ENCODE measurements around the gene PCDHGC4.
A peak's percentile ranks its signal among the peaks of the same experiment; 100 is the strongest.

The PCDHGC4 gene

DNA sequence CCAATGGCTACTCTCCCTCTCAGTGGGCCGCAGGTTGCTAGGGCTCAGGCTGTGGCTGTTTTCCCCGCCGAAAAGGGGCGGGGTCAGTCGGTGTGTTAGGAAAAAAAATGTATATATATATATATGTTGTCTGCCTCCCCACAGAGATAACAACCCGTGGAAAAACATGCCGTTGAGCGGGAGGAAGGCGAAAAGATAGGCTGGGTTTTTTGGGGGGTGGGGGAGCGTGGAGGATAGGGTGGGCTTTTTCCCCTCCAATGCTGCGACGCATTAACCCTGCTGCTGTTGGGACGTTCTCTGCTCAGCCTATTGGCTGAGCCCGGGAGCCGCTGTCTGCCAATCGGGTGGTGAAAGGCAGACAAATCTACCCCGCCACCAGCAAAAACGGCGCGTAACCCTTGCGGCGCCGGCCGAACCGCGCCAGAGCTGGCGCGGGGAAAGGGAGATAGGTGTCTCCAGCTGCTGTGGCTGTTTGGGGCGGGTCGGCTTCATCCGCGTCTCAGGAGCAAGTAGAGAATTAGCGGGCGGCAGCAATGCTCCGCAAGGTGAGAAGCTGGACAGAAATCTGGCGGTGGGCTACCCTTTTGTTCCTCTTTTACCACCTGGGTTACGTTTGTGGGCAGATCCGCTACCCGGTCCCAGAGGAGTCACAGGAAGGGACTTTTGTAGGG, at the start of gene PCDHGC4:
Gene PCDHGC4 (plus strand): TSS at position 390 of the 671 bp plus-strand sequence. CDS start 144 bp downstream, at position 534.
- DNase-seq: peak; percentile 67

DNA sequence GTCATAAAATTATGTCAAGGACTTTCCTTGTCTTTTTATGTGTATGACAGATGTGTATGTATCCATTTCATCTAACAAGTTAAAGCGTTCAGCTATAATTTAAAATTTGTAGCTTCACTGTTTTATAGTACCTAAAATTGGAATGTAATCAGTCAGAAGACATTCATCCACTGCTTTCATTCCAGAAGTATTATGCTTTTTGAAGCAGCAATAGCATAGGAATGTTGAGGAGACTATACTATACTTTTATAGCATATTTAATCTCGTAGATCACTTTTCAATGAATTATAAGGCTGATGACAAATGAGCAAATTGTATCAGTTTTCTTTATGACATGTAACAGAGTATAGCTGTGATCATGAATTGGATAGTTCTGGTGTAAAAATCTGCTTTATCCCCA, 47.6 kb upstream of the PCDHGC4 start:
- DNase-seq: no peak

DNA sequence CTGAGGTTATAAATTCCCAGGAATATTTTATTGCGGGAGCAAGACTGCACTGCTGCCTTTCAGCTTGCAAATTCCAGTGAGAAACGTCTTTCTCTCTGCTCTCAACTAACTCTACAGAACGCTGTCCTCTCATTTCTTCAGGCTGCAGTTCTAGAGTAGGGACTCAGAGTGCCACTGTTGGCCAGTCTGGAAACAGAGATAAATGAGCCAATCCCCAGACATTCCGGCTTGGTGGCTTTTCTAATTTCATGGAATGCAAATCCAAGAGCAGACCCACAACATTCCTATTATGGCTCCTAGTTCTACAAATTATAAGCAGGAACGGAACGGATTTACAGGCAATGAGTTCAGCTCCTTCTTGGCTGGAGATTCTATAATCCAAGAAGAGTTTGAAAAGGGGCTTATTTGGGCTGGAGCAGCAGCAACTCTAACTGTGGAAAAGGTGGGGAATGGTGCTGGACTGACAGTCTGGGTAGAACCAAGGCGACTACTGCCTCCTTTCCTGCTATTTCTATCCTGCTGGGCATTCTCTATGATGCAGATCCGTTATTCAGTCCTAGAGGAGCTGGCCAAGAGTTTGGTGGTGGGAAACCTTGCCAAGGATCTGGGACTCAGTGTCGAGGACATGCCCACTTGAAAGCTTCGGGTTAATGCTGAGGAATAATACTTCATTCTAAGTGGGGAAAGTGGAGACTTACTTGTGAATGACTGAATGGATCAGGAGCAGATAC, 45.3 kb upstream of the PCDHGC4 start:
- DNase-seq: no peak

DNA sequence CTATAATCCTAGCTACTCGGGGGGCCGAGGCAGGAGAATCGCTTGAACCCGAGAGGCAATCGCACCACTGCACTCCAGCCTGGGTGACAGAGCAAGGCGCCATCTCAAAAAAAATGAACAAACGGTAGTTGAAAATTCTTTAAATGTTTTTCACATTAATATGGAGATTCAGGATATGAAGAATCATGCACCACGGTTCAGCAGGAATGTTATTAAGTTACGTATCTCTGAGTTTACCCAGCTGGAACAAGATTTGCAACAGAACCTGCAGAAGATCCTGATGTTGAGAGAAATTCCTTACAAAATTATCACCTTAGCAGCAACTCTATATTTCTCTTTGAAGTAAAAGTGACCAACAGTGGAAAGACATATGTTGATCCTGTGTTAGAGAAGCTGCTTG, 44.5 kb upstream of the PCDHGC4 start:
- no peak for DNase-seq

DNA sequence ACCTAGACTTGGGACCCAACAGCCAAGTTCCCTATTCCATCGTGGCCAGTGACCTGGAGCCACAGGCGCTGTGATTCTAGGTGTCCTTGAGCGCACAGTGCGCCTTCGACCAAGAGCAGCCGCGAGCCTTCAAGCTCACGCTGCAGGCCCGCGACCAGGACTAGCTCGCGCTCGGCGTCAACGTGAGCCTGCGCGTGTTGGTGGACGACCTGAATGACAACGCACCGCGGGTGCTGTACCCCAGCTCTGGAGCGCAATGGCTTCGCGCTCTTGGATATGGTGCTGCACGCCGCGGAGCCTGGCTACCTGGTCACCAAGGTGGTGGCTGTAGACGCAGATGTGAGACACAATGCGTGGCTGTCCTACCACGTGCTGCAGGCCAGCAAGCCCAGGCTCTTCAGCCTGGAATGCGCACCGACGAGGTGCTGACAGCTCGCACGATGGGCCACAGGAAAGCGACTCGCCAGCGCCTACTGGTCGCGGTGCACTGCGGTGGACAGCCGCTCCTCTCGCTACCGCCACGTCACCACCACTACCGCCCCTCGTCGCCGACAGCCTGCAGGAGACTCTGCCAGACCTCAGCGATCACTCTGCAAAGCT, 43.2 kb upstream of the PCDHGC4 start:
- DNase-seq: no peak

DNA sequence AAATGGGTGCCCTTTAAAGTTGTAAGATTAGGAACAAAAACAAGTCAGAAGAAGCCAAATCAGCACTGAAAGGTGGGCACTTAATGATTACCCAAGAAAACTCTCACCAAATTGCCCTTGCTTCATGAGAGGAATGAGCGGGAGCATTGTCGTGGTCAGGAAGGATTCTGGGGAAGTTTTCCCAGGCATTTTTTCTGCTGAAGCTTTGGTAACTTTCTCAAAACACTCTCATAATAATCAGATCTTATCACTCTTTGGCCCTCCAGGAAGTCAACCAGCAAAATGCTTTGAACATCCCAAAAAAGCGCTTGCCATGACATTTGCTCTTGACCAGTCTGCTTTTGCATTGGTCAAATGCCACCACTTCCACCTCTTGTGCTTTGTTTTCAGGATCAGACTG, 19.5 kb upstream of the PCDHGC4 start:
- no peak for DNase-seq

DNA sequence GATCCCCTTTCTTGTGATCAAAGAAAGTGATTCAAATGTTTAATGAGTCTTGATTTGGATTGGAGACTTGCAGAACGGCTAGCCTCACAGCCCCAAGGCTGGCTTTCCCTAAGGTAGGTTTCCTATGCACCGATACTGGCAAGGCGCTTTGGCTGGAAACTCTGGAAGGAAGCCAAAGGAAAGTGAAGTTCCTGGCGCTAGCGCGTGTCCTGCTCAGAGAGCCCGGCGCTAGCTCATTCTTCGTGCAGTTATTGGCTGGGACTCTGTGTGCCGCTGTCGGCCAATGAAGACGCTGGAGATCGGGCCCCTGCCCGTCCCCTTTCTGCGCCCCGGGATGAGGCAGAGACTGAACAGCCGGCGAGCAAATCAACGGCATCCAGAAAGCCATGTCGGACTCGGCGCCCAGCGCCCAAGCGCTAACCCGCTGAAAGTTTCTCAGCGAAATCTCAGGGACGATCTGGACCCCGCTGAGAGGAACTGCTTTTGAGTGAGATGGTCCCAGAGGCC, 9.2 kb upstream of the PCDHGC4 start, which contains the start of gene PCDHGC3:
Gene PCDHGC3 (plus strand): TSS at position 342 of the 507 bp plus-strand sequence. CDS start 151 bp downstream, at position 493.
- peak; percentile 65 for DNase-seq

DNA sequence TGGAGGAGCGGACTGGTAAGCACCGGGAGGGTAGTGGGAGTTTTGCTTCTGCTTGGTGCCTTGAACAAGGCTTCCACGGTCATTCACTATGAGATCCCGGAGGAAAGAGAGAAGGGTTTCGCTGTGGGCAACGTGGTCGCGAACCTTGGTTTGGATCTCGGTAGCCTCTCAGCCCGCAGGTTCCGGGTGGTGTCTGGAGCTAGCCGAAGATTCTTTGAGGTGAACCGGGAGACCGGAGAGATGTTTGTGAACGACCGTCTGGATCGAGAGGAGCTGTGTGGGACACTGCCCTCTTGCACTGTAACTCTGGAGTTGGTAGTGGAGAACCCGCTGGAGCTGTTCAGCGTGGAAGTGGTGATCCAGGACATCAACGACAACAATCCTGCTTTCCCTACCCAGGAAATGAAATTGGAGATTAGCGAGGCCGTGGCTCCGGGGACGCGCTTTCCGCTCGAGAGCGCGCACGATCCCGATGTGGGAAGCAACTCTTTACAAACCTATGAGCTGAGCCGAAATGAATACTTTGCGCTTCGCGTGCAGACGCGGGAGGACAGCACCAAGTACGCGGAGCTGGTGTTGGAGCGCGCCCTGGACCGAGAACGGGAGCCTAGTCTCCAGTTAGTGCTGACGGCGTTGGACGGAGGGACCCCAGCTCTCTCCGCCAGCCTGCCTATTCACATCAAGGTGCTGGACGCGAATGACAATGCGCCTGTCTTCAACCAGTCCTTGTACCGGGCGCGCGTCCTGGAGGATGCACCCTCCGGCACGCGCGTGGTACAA, 8.5 kb upstream of the PCDHGC4 start:
- DNase-seq: no peak

DNA sequence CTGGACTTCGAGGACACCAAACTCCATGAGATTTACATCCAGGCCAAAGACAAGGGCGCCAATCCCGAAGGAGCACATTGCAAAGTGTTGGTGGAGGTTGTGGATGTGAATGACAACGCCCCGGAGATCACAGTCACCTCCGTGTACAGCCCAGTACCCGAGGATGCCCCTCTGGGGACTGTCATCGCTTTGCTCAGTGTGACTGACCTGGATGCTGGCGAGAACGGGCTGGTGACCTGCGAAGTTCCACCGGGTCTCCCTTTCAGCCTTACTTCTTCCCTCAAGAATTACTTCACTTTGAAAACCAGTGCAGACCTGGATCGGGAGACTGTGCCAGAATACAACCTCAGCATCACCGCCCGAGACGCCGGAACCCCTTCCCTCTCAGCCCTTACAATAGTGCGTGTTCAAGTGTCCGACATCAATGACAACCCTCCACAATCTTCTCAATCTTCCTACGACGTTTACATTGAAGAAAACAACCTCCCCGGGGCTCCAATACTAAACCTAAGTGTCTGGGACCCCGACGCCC, 7.7 kb upstream of the PCDHGC4 start:
- DNase-seq: no peak

DNA sequence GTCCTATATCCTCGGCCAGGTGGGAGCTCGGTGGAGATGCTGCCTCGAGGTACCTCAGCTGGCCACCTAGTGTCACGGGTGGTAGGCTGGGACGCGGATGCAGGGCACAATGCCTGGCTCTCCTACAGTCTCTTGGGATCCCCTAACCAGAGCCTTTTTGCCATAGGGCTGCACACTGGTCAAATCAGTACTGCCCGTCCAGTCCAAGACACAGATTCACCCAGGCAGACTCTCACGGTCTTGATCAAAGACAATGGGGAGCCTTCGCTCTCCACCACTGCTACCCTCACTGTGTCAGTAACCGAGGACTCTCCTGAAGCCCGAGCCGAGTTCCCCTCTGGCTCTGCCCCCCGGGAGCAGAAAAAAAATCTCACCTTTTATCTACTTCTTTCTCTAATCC, 7.0 kb upstream of the PCDHGC4 start:
- no peak for DNase-seq

DNA sequence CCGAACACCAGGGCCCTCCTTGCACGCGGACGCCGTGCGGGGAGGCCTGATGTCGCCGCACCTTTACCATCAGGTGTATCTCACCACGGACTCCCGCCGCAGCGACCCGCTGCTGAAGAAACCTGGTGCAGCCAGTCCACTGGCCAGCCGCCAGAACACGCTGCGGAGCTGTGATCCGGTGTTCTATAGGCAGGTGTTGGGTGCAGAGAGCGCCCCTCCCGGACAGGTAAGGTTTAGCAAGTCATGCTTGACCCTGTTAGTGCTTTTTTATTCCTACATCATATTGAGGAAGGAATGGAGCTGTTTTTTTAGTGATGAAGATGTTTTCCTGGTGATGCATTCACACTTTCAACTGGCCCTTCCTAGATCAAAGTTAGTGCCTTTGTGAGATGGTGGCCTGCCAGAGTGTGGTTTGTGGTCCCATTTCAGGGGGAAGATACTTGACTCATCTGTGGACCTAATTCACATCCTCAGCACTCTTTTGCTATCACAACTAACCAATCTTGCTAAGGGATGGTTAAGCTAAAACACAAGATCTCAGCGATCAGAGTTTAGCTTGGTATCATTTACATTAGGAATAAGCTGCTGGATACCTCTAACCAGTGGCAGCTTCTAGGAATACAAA, 6.4 kb upstream of the PCDHGC4 start:
- no peak for DNase-seq

DNA sequence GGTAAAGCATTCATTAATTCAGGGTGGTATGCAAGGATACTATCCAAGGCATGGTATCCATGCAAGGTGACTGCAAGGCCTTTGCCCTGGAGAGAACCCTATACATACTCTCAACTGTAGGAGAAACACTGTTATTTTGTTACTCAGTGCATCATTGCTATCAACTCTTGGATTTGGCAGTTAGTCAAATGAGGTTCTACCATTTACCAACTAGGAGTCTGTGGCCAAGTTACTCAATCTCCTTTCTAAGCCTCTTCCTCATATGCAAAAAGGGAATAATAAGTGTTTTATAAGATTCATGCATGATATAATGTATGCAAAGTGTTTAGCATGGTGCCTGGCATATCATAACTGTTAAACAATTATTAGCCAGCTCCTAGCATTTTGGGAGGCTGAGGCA, 5.1 kb upstream of the PCDHGC4 start:
- DNase-seq: no peak

DNA sequence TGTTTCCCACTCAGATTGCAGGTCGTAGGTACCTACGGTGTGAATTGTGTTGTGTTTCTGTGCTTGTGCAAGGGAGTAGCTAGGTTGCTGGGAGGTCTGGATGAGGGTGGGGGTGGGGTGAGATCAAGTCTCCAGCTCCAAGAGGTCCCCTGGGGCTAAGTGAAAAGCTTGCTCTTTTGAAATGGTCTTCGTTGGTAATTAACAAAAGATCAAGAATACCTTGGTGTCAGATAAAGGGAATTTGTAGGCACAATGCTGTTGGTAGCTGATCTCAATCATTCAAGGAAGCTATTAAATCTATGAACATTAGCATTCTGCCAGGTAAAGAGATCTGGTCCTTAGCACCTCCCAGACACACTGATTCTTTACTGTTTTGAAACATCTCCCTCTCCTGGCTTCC, 928 bp upstream of the PCDHGC4 start:
- DNase-seq: peak; percentile 25

DNA sequence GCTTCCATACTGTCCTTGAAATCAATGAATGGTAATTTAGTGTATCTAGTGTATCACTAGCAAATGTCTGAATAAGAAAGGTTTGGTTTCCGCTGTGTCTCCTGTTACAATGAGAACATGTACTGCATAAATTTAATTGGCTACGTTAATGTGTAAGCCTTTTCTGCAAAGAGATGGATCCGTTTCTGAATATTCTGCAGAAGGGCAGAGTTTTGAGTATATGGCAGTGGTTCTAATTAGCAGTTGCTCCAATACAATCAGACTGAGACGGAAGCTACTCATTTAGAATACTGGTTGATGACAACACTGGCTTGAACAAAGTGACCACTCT, 555 bp upstream of the PCDHGC4 start:
- no peak for DNase-seq

DNA sequence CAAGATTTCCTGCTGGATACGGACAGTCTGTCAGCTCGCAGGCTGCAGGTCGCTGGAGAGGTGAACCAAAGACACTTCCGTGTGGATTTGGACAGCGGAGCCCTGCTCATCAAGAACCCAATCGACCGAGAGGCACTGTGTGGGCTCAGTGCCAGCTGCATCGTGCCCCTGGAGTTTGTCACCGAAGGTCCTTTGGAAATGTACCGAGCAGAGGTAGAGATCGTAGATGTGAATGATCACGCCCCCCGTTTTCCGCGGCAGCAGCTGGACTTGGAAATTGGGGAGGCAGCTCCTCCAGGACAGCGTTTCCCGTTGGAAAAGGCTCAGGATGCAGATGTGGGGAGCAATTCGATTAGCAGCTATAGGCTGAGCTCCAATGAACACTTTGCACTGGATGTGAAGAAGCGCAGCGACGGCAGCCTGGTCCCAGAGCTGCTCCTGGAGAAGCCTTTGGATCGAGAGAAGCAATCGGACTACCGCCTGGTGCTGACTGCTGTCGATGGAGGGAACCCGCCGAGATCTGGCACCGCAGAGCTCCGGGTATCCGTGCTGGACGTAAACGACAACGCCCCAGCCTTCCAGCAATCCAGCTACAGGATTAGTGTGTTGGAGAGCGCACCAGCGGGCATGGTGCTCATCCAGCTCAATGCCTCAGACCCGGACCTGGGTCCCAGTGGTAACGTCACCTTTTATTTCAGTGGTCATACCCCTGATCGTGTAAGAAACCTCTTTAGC, 658 bp downstream of the PCDHGC4 start:
- no peak for DNase-seq

DNA sequence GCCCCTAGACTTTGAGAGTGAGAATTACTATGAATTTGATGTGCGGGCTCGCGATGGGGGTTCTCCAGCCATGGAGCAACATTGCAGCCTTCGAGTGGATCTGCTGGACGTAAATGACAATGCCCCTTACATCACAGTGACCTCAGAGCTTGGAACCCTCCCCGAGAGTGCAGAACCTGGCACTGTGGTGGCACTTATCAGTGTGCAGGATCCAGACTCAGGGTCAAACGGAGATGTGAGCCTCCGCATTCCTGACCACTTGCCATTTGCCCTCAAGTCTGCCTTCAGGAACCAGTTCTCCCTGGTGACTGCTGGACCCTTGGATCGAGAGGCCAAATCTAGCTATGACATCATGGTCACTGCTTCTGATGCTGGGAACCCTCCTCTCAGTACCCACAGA, 1.3 kb downstream of the PCDHGC4 start:
- DNase-seq: no peak

DNA sequence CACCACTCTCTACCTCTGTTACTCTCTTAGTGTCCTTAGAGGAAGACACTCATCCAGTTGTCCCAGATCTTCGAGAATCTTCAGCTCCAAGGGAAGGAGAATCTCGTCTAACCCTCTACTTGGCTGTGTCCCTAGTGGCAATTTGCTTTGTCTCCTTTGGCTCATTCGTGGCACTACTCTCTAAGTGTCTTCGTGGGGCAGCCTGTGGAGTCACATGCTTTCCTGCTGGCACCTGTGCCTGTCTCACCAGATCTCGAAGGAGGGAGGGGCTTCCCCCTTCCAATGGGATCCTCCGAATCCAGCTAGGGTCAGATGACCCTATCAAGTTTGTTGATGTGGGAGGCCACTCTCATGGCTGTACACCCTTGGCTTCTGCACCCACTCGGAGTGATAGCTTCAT, 2.3 kb downstream of the PCDHGC4 start:
- DNase-seq: no peak

DNA sequence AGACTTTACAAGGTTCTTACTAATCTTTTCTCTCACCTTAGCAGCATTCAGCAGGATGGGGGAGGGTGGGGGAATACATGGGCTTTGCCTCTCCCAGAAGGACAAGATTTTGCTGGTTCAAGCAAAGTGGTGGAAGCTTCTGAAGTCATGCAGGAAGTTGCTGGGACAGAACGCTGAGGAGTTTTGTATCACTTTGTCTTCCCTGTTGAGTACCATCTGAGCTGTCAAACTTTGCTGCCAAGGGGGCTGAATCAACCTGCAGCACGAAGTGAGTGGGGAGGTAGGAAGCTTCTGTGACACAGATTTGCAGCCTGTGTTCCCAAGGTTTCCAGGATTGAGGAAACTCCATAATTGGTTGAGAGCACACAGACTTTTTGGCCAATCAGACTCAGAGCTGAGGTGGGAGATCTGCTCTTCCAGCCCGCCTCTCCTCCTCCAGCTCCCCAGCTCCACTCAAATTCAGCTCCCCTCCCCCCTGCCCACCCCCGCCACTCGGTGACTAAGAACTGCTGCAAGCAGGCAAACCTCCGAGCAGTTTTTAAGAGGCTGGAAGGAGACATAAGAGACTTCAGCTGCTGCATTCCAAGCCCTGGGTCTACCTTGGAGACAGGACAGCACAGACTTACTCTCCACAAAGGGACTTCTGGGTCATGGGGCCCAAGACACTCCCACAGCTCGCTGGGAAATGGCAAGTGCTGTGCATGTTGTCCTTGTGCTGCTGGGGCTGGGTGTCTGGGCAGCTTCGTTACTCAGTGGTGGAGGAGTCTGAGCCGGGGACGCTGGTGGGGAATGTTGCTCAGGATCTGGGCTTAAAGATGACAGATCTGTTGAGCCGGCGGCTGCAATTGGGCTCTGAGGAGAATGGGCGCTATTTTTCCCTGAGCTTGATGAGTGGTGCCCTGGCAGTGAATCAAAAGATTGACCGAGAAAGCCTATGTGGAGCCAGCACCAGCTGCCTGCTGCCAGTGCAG, 4.0 kb downstream of the PCDHGC4 start, which contains the start of gene PCDHGC5:
Gene PCDHGC5 (plus strand): TSS at position 491 of the 971 bp plus-strand sequence. CDS start 160 bp downstream, at position 651.
- DNase-seq: no peak

DNA sequence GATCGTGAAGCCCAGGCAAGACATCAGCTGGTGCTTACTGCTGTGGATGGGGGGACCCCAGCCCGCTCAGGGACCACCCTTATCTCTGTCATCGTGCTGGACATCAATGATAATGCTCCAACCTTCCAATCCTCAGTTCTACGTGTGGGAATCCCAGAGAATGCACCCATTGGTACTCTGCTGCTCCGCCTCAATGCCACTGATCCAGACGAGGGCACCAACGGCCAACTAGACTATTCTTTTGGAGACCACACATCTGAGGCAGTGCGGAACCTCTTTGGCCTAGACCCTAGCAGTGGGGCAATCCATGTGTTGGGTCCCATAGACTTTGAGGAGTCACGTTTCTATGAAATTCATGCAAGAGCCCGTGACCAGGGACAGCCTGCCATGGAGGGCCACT, 5.0 kb downstream of the PCDHGC4 start:
- DNase-seq: no peak

DNA sequence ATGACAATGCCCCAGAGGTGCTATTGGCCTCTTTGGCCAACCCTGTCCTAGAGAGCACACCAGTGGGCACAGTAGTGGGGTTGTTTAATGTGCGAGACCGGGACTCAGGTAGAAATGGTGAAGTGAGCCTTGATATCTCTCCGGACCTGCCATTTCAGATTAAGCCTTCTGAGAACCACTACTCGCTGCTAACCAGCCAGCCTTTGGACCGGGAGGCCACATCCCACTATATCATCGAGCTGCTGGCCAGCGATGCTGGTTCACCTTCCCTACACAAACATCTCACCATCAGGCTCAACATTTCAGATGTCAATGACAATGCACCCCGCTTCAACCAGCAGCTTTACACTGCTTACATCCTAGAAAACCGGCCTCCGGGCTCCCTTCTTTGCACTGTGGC, 5.4 kb downstream of the PCDHGC4 start:
- DNase-seq: no peak

All from NCI-H1092 treated with DMSO at 0.1 percent for 48 hours (cell line).